Astrocyte (in vitro differentiated cells and primary cell): ENCODE data around the gene DIAPH3. TPM values are rescaled to one million over a fixed set of nuclear protein-coding genes. Genes with fewer than 3 reads are reported as not detected.
A peak's percentile ranks its signal among the peaks of the same experiment; 100 is the strongest.

ENCODE experiments used
- DNase-seq: peaks from one replicate; pipeline ENCODE4 v3.0.0-alpha.2; 2010; ENCODE audit warnings: low read depth
- FAIRE-seq: peaks from 2 replicates; lab custom pipeline; 2011; peaks lifted over from hg19 to GRCh38; lab: Jason Lieb, UNC
- H2AFZ ChIP-seq: 2 replicates; pipeline ENCODE4 v1.6.0; 2012; ENCODE audit warnings: low read depth, low read length, inconsistent platforms
- H3K27ac ChIP-seq: 2 replicates; pipeline ENCODE4 v1.5.1; 2011; ENCODE audit warnings: low read depth, low read length, inconsistent platforms
- H3K27me3 ChIP-seq: 2 replicates; pipeline ENCODE4 v1.6.0; 2011; ENCODE audit warnings: low read length, inconsistent platforms; ENCODE audit not compliant: insufficient read depth
- H3K36me3 ChIP-seq: 2 replicates; pipeline ENCODE4 v1.5.1; 2011; ENCODE audit warnings: low read length, inconsistent platforms; ENCODE audit not compliant: insufficient read depth
- H3K4me1 ChIP-seq: 2 replicates; pipeline ENCODE4 v1.5.1; 2011; ENCODE audit warnings: low read length, inconsistent platforms; ENCODE audit not compliant: insufficient read depth
- H3K4me2 ChIP-seq: 2 replicates; pipeline ENCODE4 v1.6.0; 2012; ENCODE audit warnings: low read length, inconsistent platforms
- H3K4me3 ChIP-seq: 2 replicates; pipeline ENCODE4 v1.5.1; 2011; ENCODE audit warnings: low read depth, mild to moderate bottlenecking, low read length, inconsistent platforms; ENCODE audit not compliant: insufficient read depth
- H3K79me2 ChIP-seq: 2 replicates; pipeline ENCODE4 v1.6.0; 2012; ENCODE audit warnings: mild to moderate bottlenecking, low read length, inconsistent platforms; ENCODE audit not compliant: insufficient read depth
- H3K9ac ChIP-seq: 2 replicates; pipeline ENCODE4 v1.6.0; 2012; ENCODE audit warnings: mild to moderate bottlenecking, low read length, inconsistent platforms
- H3K9me3 ChIP-seq: 2 replicates; pipeline ENCODE4 v1.5.1; 2012; ENCODE audit warnings: low read depth, mild to moderate bottlenecking, low read length, inconsistent platforms; ENCODE audit not compliant: insufficient read depth
- H4K20me1 ChIP-seq: 2 replicates; pipeline ENCODE4 v1.6.0; 2012; ENCODE audit warnings: low read length, inconsistent platforms; ENCODE audit not compliant: insufficient read depth
- H3K27ac Mint-ChIP-seq: one replicate; pipeline ENCODE4 v1.8.0; 2021; ENCODE audit warnings: mild to moderate bottlenecking, mixed read lengths; ENCODE audit not compliant: unreplicated experiment
- H3K27me3 Mint-ChIP-seq: one replicate; pipeline ENCODE4 v1.8.0; 2021; ENCODE audit warnings: low read depth, mixed read lengths; ENCODE audit not compliant: unreplicated experiment
- H3K36me3 Mint-ChIP-seq: one replicate; pipeline ENCODE4 v1.8.0; 2021; ENCODE audit warnings: low read depth, mixed read lengths; ENCODE audit not compliant: unreplicated experiment
- H3K4me1 Mint-ChIP-seq: one replicate; pipeline ENCODE4 v1.8.0; 2021; ENCODE audit warnings: low read depth, mixed read lengths; ENCODE audit not compliant: unreplicated experiment
- H3K4me3 Mint-ChIP-seq: one replicate; pipeline ENCODE4 v1.8.0; 2021; ENCODE audit warnings: mild to moderate bottlenecking, moderate library complexity, mixed read lengths; ENCODE audit not compliant: unreplicated experiment
- H3K9me3 Mint-ChIP-seq: one replicate; pipeline ENCODE4 v1.8.0; 2021; ENCODE audit warnings: mild to moderate bottlenecking, mixed read lengths; ENCODE audit not compliant: unreplicated experiment
- CTCF ChIP-seq: IDR thresholded peaks from 2 replicates; pipeline ENCODE4 v1.5.1; 2011; ENCODE audit warnings: low read depth, mild to moderate bottlenecking, inconsistent platforms, low read length, moderate library complexity; ENCODE audit not compliant: insufficient read depth
- EZH2 ChIP-seq: IDR thresholded peaks from 2 replicates; pipeline ENCODE4 v1.6.1; 2012; ENCODE audit warnings: mild to moderate bottlenecking, low read length, inconsistent platforms; ENCODE audit not compliant: insufficient read depth
- total RNA-seq: library from RNA; stranded (reverse); gene quantifications from 2 replicates; pipeline ENCODE4 v1.2.1, GENCODE V29; 2021

DIAPH3 gene
- total RNA-seq, 1 donor from 2014 or later, result 19.0 TPM

DNA sequence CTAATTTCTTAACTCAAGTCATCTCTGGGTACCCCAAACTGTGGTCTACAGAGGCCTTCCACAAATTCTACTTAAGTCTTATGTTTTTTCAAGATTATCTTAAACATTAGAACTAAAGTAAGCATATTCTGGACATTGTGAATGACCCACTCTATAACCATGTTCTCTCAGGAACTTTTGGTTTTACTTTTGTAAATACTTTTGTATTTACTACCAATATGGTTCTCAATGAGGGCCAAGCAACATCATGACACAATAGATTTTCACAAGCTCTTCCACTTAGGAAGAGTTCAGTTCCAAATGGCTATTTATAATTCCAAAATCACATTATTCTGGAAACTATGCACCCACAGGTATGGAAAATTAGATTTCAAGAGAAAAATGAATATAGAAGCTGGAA lies 10.8 kb downstream of the DIAPH3 start:
- no peak overlapping the region for H3K27ac ChIP-seq
- Mint-ChIP-seq H3K9me3 (no peaks in the 10 kb centered on the region), H3K4me1 (peaks cover 1% of the 10 kb centered on the region), H3K4me3 (no peak overlapping the region), H3K27ac (no peak overlapping the region), H3K36me3 (no peaks in the 10 kb centered on the region), H3K27me3 (no peaks in the 10 kb centered on the region)
- FAIRE-seq (no peak), DNase-seq (no peak)
- H3K27me3 ChIP-seq, result no peaks in the 10 kb centered on the region
- H4K20me1 ChIP-seq, result peaks cover 38% of the 10 kb centered on the region
- peaks cover 98% of the 10 kb centered on the region for H3K79me2 ChIP-seq
- H3K9me3 ChIP-seq, result no peaks in the 10 kb centered on the region
- no peak for TF ChIP-seq CTCF
- no peak for TF ChIP-seq EZH2
- H3K4me3 ChIP-seq, result no peak overlapping the region
- peaks cover 5% of the 10 kb centered on the region for H3K4me1 ChIP-seq
- H3K4me2 ChIP-seq, result no peak overlapping the region
- H3K36me3 ChIP-seq, result no peaks in the 10 kb centered on the region
- H3K9ac ChIP-seq, result no peak overlapping the region
- no peak overlapping the region for H2AFZ ChIP-seq

DNA sequence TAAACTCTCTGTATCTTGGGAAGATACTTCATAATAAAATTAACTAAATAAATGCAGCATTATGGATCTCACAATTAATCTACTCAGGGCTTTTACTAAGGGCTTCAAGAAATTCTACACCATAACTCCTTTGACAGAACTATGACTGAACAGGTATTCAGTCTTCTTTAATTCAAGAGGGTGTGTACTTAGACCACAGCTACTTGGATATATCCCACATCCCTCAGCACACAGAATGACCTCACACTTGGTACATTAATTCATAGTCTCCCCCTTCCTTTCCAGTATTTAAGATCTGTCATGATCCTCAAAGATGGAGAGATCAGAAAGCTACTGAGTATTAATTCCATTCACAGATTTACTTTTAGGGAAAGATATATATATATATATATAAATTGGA lies 11.6 kb downstream of the DIAPH3 start:
- peaks cover 98% of the 10 kb centered on the region for H3K79me2 ChIP-seq
- no peak overlapping the region for H3K4me2 ChIP-seq
- H3K4me3 ChIP-seq, result no peak overlapping the region
- DNase-seq (peak; percentile 59), FAIRE-seq (peak; percentile 13)
- no peak overlapping the region for H3K9ac ChIP-seq
- no peaks in the 10 kb centered on the region for H3K9me3 ChIP-seq
- H4K20me1 ChIP-seq, result peaks cover 42% of the 10 kb centered on the region
- Mint-ChIP-seq H3K4me3 (no peak overlapping the region), H3K27ac (no peak overlapping the region), H3K27me3 (no peaks in the 10 kb centered on the region), H3K4me1 (no peaks in the 10 kb centered on the region), H3K9me3 (no peaks in the 10 kb centered on the region), H3K36me3 (no peaks in the 10 kb centered on the region)
- no peak overlapping the region for H3K27ac ChIP-seq
- no peak overlapping the region for H2AFZ ChIP-seq
- peaks cover 5% of the 10 kb centered on the region for H3K4me1 ChIP-seq
- TF ChIP-seq EZH2 (no peak), CTCF (no peak)
- H3K27me3 ChIP-seq, result no peaks in the 10 kb centered on the region
- H3K36me3 ChIP-seq, result no peaks in the 10 kb centered on the region

DNA sequence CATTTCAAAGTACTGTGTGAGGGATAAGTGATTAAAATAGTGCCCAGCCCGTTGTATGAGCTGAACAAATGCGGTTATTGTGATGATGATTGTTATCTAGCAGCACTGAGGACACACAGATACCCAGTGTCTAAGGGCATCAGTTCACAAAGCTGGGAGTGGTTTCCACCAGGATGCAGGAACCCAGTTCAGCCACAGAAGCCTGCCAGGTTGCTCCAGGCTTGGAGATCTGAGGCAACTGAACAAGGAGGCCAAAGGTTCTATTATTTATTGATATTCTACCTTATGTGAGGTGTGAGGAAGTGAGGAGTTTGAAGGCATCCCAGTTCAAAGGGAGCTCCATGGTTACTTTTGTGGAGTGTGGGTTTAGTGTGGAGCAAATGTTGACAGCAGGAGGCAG lies 13.2 kb downstream of the DIAPH3 start:
- Mint-ChIP-seq H3K36me3 (no peaks in the 10 kb centered on the region), H3K4me3 (no peak overlapping the region), H3K27ac (no peak overlapping the region), H3K27me3 (no peaks in the 10 kb centered on the region), H3K4me1 (no peaks in the 10 kb centered on the region), H3K9me3 (no peaks in the 10 kb centered on the region)
- H3K9me3 ChIP-seq, result no peaks in the 10 kb centered on the region
- no peak overlapping the region for H2AFZ ChIP-seq
- H4K20me1 ChIP-seq, result peaks cover 33% of the 10 kb centered on the region
- DNase-seq (no peak), FAIRE-seq (no peak)
- H3K4me1 ChIP-seq, result peaks cover 5% of the 10 kb centered on the region
- H3K36me3 ChIP-seq, result no peaks in the 10 kb centered on the region
- H3K4me2 ChIP-seq, result no peak overlapping the region
- no peak overlapping the region for H3K9ac ChIP-seq
- TF ChIP-seq CTCF, result no peak
- TF ChIP-seq EZH2, result no peak
- no peaks in the 10 kb centered on the region for H3K27me3 ChIP-seq
- peaks cover 99% of the 10 kb centered on the region for H3K79me2 ChIP-seq
- no peak overlapping the region for H3K4me3 ChIP-seq
- no peak overlapping the region for H3K27ac ChIP-seq
